Measurements from ENCODE around the gene MEST.

DNA sequence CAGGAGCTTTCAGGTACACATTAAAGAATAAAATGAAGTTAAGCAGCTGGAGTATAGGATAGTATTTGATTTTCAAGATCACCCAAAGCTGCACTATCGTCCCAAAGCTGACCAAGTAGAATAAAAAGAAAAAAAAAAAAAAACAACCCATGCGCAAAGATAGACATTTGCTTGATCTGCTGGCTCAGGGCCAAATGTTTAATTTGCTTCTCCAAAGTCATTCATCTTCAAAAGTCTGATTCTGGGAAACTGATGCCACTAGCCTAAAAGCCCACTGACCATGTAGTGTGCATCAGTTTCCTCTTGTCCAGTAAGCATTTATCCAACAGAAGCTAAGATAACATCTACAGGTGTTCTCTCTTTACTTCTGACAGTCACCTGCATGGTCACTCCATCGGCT lies 14.5 kb downstream of the MEST start:
- TF ChIP-seq, protein P1, sequence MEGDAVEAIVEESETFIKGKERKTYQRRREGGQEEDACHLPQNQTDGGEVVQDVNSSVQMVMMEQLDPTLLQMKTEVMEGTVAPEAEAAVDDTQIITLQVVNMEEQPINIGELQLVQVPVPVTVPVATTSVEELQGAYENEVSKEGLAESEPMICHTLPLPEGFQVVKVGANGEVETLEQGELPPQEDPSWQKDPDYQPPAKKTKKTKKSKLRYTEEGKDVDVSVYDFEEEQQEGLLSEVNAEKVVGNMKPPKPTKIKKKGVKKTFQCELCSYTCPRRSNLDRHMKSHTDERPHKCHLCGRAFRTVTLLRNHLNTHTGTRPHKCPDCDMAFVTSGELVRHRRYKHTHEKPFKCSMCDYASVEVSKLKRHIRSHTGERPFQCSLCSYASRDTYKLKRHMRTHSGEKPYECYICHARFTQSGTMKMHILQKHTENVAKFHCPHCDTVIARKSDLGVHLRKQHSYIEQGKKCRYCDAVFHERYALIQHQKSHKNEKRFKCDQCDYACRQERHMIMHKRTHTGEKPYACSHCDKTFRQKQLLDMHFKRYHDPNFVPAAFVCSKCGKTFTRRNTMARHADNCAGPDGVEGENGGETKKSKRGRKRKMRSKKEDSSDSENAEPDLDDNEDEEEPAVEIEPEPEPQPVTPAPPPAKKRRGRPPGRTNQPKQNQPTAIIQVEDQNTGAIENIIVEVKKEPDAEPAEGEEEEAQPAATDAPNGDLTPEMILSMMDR (IDR thresholded peaks at IDR 0.05; ENCODE audit: insufficient read depth, low read length, poor library complexity, severe bottlenecking): no peak
- TF ChIP-seq EZH2phosphoT487 (conservative IDR thresholded peaks at IDR 0.05; ENCODE audit: low read length): no peak

Data from SU-DHL-6 (cell line).